A549 treated with CORT108297 at 1 μM for 4 hours (cell line): ENCODE data around the gene OR6B3. TPM values are rescaled to one million over a fixed set of nuclear protein-coding genes. Genes with fewer than 3 reads are reported as not detected.

Experiments
- total RNA-seq: library from RNA; stranded (reverse); fragments of 200-300 nt; extraction: Qiagen RNA extraction; gene quantifications from 5 replicates; pipeline ENCODE4 v1.2.3, GENCODE V29; 2022

The OR6B3 gene
- total RNA-seq, result not detected in 5 replicates

DNA sequence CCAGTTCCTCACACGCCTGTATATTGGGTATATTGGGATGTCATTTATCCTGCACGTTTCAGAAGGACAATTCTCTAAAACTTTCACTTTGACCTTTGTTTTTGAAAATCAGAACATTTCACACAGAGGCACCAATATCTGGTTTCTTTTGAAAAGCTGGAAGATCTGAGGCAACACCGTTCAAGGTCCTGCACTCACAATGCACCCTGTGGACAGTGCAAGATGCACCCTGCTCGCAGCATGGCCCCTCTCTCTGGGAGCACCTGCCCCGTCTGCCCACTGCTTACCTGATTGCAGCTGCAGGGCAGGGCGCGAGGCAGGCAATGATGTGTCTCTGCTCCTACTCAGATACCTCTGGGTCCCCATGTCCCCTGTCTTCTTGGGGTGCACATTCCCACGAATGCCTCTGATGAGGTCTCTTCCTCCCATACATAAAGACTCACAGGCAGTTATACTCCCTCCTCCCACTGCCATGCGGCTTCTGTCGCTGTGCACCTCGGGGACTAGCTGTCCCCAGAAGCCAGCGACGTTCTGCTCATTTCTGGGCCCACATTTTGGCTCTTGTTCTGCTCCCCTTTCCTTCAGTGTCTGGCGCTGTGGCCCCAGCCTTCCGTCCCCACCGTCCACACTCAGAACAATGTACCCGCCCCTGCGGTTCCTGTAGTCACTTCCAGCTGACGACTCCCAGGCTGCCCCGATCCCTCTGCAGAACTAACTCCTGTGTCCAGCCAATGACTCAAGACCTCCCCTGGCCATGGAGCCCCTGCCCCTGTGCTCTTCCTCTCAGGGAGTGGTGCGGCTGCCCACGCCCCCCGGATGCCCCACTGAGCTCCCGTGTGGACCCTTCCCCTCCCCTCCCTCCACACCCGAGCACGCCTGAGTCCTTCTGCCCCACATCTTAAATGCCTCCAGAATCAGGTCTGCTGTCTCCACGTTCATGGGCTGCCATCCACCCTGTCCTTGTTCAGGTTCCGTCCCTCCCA lies at the start of gene OR6B3:
Gene OR6B3 (minus strand): TSS at position 349 of the 983 bp plus-strand sequence.

DNA sequence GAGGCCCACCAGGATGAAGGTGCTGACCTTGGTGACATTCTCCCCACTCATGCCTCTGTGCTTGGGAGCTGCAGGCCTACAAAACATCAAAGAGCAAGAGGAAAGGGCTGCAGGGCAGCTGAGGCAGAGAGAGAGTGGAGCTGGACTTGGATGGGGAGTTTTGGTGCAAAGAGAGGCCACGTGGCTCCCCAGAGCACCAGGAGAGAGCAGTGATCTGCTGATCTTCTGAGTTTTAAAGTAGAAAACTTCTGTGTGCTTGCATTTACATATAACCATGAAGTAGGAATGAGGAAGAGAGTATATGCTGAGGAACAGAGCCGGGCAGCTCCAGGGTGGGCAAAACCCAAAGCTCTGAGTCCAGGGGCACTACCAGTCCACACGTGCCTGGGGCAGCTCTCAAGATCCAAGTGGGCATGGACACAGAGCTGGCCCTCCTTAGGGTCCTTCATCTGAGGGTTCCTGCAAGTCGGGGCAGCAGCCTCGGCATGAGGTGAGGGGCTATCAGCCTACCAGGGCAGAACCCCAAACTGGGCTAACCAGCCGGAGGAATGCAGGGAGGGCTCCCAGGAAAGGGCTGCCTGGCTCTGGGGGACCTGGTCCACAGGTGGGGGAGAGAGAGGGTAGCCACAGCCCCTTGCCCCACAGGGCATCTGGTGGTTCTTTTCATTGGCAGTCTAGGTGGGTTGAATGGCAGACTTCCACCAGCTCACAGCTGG lies 22.8 kb downstream of the OR6B3 start, which contains the start of gene OR6B2:
Gene OR6B2 (minus strand): TSS at position 51 of the 716 bp plus-strand sequence. CDS start 0 bp downstream, at position 51.

Other genes with a start within 250 kb of the OR6B3 start
- 120 to 152 TPM (median 127 TPM) in 5 replicates for gene NDUFA10, start 28.2 kb downstream of the OR6B3 start, total RNA-seq
- gene OR6B2, start 23.1 kb downstream of the OR6B3 start, total RNA-seq, result not detected in 5 replicates
- gene COPS9, start 82.8 kb upstream of the OR6B3 start, total RNA-seq, result 228 to 319 TPM (median 293 TPM) in 5 replicates
- 0.19 TPM in 1 of 5 replicates, not detected in the others for gene OTOS, start 87.1 kb upstream of the OR6B3 start, total RNA-seq